ENCODE measurements around the gene SYNGAP1. TPM values are rescaled to one million over a fixed set of nuclear protein-coding genes. Genes with fewer than 3 reads are reported as not detected.

The SYNGAP1 gene
- total and polyA plus RNA-seq, 2 of the 8 experiments (the other 6 are each of a cell fraction or from before 2014, with no cell fraction given) = 31.0 to 101 TPM

DNA sequence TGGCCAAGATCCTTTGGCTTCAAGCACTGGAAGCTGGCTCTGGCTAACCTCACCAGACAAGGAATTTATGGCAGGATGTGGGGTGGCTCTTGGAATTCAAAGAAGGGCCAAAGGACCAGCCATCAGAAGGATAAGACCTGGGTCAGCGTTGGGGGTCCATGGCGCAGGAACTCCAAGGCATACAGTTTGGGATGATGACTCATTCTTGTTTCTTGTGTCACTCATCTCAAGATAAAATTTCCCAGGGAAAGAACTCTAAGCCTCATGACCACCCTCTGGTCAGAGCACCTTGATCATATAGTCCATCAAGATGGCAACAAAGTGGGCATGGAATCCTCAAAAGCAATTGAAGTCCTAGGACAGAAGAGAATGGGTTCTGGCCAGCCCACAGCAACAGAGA lies 39.4 kb downstream of the SYNGAP1 start (continued):
- TF ChIP-seq, protein P1, sequence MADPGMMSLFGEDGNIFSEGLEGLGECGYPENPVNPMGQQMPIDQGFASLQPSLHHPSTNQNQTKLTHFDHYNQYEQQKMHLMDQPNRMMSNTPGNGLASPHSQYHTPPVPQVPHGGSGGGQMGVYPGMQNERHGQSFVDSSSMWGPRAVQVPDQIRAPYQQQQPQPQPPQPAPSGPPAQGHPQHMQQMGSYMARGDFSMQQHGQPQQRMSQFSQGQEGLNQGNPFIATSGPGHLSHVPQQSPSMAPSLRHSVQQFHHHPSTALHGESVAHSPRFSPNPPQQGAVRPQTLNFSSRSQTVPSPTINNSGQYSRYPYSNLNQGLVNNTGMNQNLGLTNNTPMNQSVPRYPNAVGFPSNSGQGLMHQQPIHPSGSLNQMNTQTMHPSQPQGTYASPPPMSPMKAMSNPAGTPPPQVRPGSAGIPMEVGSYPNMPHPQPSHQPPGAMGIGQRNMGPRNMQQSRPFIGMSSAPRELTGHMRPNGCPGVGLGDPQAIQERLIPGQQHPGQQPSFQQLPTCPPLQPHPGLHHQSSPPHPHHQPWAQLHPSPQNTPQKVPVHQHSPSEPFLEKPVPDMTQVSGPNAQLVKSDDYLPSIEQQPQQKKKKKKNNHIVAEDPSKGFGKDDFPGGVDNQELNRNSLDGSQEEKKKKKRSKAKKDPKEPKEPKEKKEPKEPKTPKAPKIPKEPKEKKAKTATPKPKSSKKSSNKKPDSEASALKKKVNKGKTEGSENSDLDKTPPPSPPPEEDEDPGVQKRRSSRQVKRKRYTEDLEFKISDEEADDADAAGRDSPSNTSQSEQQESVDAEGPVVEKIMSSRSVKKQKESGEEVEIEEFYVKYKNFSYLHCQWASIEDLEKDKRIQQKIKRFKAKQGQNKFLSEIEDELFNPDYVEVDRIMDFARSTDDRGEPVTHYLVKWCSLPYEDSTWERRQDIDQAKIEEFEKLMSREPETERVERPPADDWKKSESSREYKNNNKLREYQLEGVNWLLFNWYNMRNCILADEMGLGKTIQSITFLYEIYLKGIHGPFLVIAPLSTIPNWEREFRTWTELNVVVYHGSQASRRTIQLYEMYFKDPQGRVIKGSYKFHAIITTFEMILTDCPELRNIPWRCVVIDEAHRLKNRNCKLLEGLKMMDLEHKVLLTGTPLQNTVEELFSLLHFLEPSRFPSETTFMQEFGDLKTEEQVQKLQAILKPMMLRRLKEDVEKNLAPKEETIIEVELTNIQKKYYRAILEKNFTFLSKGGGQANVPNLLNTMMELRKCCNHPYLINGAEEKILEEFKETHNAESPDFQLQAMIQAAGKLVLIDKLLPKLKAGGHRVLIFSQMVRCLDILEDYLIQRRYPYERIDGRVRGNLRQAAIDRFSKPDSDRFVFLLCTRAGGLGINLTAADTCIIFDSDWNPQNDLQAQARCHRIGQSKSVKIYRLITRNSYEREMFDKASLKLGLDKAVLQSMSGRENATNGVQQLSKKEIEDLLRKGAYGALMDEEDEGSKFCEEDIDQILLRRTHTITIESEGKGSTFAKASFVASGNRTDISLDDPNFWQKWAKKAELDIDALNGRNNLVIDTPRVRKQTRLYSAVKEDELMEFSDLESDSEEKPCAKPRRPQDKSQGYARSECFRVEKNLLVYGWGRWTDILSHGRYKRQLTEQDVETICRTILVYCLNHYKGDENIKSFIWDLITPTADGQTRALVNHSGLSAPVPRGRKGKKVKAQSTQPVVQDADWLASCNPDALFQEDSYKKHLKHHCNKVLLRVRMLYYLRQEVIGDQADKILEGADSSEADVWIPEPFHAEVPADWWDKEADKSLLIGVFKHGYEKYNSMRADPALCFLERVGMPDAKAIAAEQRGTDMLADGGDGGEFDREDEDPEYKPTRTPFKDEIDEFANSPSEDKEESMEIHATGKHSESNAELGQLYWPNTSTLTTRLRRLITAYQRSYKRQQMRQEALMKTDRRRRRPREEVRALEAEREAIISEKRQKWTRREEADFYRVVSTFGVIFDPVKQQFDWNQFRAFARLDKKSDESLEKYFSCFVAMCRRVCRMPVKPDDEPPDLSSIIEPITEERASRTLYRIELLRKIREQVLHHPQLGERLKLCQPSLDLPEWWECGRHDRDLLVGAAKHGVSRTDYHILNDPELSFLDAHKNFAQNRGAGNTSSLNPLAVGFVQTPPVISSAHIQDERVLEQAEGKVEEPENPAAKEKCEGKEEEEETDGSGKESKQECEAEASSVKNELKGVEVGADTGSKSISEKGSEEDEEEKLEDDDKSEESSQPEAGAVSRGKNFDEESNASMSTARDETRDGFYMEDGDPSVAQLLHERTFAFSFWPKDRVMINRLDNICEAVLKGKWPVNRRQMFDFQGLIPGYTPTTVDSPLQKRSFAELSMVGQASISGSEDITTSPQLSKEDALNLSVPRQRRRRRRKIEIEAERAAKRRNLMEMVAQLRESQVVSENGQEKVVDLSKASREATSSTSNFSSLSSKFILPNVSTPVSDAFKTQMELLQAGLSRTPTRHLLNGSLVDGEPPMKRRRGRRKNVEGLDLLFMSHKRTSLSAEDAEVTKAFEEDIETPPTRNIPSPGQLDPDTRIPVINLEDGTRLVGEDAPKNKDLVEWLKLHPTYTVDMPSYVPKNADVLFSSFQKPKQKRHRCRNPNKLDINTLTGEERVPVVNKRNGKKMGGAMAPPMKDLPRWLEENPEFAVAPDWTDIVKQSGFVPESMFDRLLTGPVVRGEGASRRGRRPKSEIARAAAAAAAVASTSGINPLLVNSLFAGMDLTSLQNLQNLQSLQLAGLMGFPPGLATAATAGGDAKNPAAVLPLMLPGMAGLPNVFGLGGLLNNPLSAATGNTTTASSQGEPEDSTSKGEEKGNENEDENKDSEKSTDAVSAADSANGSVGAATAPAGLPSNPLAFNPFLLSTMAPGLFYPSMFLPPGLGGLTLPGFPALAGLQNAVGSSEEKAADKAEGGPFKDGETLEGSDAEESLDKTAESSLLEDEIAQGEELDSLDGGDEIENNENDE (IDR thresholded peaks at IDR 0.05; ENCODE audit: insufficient replicate concordance, low read length) = no peak
- TF ChIP-seq TBP (IDR thresholded peaks at IDR 0.05; ENCODE audit: low read depth, low read length) = no peak
- TF ChIP-seq ATF3 (IDR thresholded peaks at IDR 0.05; ENCODE audit: insufficient read depth, low read depth, low read length) = no peak
- TF ChIP-seq POU5F1 (IDR thresholded peaks at IDR 0.05; ENCODE audit: low read depth, low read length) = no peak
- no peak for TF ChIP-seq GABPA (IDR thresholded peaks at IDR 0.05; ENCODE audit: borderline replicate concordance, insufficient read depth, low read length)
